Panc1 (cell line): ENCODE data around the gene ADGRF5.

Experiments used
- CTCF ChIP-seq: fragments of 450-650 bp; IDR thresholded peaks from 2 replicates; pipeline ENCODE4 v1.5.1; 2017; ENCODE audit warnings: mild to moderate bottlenecking
- POLR2AphosphoS5 ChIP-seq: IDR thresholded peaks from 2 replicates; pipeline ENCODE4 v1.6.1; 2012; ENCODE audit warnings: mild to moderate bottlenecking, low read depth, low read length, moderate library complexity

DNA sequence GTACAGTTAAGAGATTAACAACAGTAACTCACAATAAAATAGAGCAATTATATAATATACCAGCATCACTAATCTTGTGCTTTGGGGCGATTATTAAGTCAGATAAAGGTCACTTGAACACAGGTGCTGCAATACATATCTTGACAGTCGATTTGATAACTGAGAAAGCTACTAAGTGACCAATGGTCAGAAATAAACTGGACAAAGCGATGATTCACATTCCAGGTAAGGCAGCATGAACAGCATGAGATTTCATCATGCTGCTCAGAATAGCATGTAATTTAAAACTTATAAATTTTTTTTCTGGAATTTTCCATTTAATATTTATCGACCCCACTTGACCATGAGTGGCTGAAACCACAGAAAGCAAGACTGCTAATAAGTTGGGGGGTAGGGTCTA lies 15.9 kb upstream of the ADGRF5 start:
- no peak for TF ChIP-seq POLR2AphosphoS5
- no peak for TF ChIP-seq CTCF
